ENCODE measurements around the gene RAD51B.

DNA sequence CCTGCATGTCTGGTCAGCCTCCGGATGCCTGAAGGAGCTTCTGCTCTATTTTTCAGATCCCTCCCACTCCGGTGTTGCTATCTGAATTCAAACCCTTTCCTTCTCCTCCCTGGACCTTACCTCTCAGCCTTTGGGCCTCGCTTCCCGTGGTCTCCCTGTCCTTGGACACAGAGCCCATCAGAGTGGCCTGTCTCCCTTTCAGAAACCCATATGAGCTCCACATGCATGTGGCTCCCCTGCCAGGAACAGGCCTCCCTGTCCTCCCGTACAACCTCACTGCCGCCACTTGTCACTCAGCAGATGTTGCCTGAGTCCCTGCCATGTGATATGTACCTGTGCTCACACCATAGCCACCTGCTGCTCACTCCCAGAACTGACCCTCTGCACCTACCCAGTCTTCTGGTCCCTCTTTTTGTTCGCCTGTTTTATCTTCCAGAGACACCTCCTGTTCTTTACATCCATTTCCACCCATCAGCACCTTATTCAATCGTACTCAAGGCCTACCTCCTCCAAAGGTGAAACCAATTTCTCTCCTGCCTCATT is 790.7 kb downstream of the RAD51B start:
- TF ChIP-seq, protein P1, sequence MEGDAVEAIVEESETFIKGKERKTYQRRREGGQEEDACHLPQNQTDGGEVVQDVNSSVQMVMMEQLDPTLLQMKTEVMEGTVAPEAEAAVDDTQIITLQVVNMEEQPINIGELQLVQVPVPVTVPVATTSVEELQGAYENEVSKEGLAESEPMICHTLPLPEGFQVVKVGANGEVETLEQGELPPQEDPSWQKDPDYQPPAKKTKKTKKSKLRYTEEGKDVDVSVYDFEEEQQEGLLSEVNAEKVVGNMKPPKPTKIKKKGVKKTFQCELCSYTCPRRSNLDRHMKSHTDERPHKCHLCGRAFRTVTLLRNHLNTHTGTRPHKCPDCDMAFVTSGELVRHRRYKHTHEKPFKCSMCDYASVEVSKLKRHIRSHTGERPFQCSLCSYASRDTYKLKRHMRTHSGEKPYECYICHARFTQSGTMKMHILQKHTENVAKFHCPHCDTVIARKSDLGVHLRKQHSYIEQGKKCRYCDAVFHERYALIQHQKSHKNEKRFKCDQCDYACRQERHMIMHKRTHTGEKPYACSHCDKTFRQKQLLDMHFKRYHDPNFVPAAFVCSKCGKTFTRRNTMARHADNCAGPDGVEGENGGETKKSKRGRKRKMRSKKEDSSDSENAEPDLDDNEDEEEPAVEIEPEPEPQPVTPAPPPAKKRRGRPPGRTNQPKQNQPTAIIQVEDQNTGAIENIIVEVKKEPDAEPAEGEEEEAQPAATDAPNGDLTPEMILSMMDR (IDR thresholded peaks at IDR 0.05): no peak
- no peak for TF ChIP-seq POLR2A (IDR thresholded peaks at IDR 0.05)
